SK-N-DZ (cell line): Measurements from ENCODE around the gene CA9.

ENCODE experiments used
- DNase-seq: peaks from one replicate; pipeline ENCODE4 v3.0.0-alpha.2; 2015; ENCODE audit warnings: low spot score

Gene CA9

GRCh38 chr9:35651956-35652828, 21.5 kb upstream of the CA9 start:
- no peak for DNase-seq

- no peak for DNase-seq
These were observed 20.9 kb upstream of the CA9 start for GRCh38 chr9:35652829-35653209.

GRCh38 chr9:35653611-35654010, 20.1 kb upstream of the CA9 start:
- no peak for DNase-seq

GRCh38 chr9:35656348-35656747, 17.4 kb upstream of the CA9 start:
- no peak for DNase-seq

GRCh38 chr9:35656831-35657545, 16.7 kb upstream of the CA9 start:
- DNase-seq: no peak

- peak; percentile 100 for DNase-seq
These were observed 16.1 kb upstream of the CA9 start, which contains the start of gene RMRP for GRCh38 chr9:35657546-35658136. TSS of gene RMRP (minus strand) at chr9:35658019.

- DNase-seq: peak; percentile 90
These were observed 15.4 kb upstream of the CA9 start, which contains the start of gene CCDC107 for GRCh38 chr9:35658137-35658967. TSS of gene CCDC107 (plus strand) at chr9:35658292. CDS start at chr9:35658380, 88 bp downstream.

- peak; percentile 40 for DNase-seq
These were observed 14.8 kb upstream of the CA9 start for GRCh38 chr9:35658968-35659220.

GRCh38 chr9:35659340-35659739, 14.4 kb upstream of the CA9 start:
- no peak for DNase-seq

GRCh38 chr9:35660966-35661415, 12.7 kb upstream of the CA9 start:
- no peak for DNase-seq

GRCh38 chr9:35661756-35662350, 11.9 kb upstream of the CA9 start:
- DNase-seq: no peak

- no peak for DNase-seq
These were observed 11.3 kb upstream of the CA9 start for GRCh38 chr9:35662437-35662836.

- DNase-seq: peak; percentile 82
These were observed 8.9 kb upstream of the CA9 start, which contains the start of gene ARHGEF39 for GRCh38 chr9:35664531-35665470. TSS of gene ARHGEF39 (minus strand) at chr9:35665195. CDS start at chr9:35665169, 26 bp downstream.

- DNase-seq: no peak
These were observed 8.3 kb upstream of the CA9 start for GRCh38 chr9:35665471-35665818.

GRCh38 chr9:35666045-35666444, 7.7 kb upstream of the CA9 start:
- DNase-seq: no peak

GRCh38 chr9:35666549-35666948, 7.2 kb upstream of the CA9 start:
- DNase-seq: no peak

- DNase-seq: no peak
These were observed 5.8 kb upstream of the CA9 start for GRCh38 chr9:35667939-35668338.

- DNase-seq: no peak
These were observed 4.2 kb upstream of the CA9 start for GRCh38 chr9:35669331-35670145.

GRCh38 chr9:35674025-35674361, 265 bp downstream of the CA9 start:
- DNase-seq: no peak
